ENCODE data around the gene CYTH4.

The CYTH4 gene

GRCh38 chr22:37329238-37330140 lies 47.2 kb downstream of the CYTH4 start:
- DNase-seq (ENCODE audit: low read depth in 2 of 2), result no peak

- DNase-seq (ENCODE audit: low read depth in 2 of 2), result no peak
Observed at GRCh38 chr22:37330200-37331033, 48.1 kb downstream of the CYTH4 start.

GRCh38 chr22:37331034-37331428 lies 48.7 kb downstream of the CYTH4 start:
- no peak for DNase-seq (ENCODE audit: low read depth in 2 of 2)

- DNase-seq (ENCODE audit: low read depth in 2 of 2), result no peak
Observed at GRCh38 chr22:37331856-37332536, 49.7 kb downstream of the CYTH4 start.

- DNase-seq (ENCODE audit: low read depth in 2 of 2), result no peak
Observed at GRCh38 chr22:37333724-37334460, 51.6 kb downstream of the CYTH4 start.

GRCh38 chr22:37334461-37334858 lies 52.2 kb downstream of the CYTH4 start:
- DNase-seq (ENCODE audit: low read depth in 2 of 2), result no peak

- DNase-seq (ENCODE audit: low read depth in 2 of 2), result no peak
Observed at GRCh38 chr22:37334859-37335805, 52.8 kb downstream of the CYTH4 start.

GRCh38 chr22:37335806-37336199 lies 53.5 kb downstream of the CYTH4 start:
- DNase-seq (ENCODE audit: low read depth in 2 of 2), result no peak

GRCh38 chr22:37336579-37336978 lies 54.3 kb downstream of the CYTH4 start:
- no peak for DNase-seq (ENCODE audit: low read depth in 2 of 2)

GRCh38 chr22:37337204-37337943 lies 55.1 kb downstream of the CYTH4 start:
- DNase-seq (ENCODE audit: low read depth in 2 of 2), result no peak

GRCh38 chr22:37338539-37339246 lies 56.4 kb downstream of the CYTH4 start:
- no peak for DNase-seq (ENCODE audit: low read depth in 2 of 2)

- DNase-seq (ENCODE audit: low read depth in 2 of 2), result no peak
Observed at GRCh38 chr22:37340331-37341262, 58.3 kb downstream of the CYTH4 start.

- DNase-seq (ENCODE audit: low read depth in 2 of 2), result no peak
Observed at GRCh38 chr22:37342065-37342464, 59.8 kb downstream of the CYTH4 start.

- DNase-seq (ENCODE audit: low read depth in 2 of 2), result no peak
Observed at GRCh38 chr22:37343348-37343747, 61.0 kb downstream of the CYTH4 start.

GRCh38 chr22:37343863-37344734 lies 61.8 kb downstream of the CYTH4 start:
- DNase-seq (ENCODE audit: low read depth in 2 of 2), result no peak

- no peak for DNase-seq (ENCODE audit: low read depth in 2 of 2)
Observed at GRCh38 chr22:37344735-37345449, 62.6 kb downstream of the CYTH4 start.
